GM23338 (cell line): ENCODE data around the gene IFT52. TPM values are rescaled to one million over a fixed set of nuclear protein-coding genes. Genes with fewer than 3 reads are reported as not detected.

Experiments used
- ATAC-seq: fragments of 200-7000 bp; cut with Tn5 transposase; 3 replicates; pipeline ENCODE4 v1.9.1; 2020
- DNase-seq: peaks from one replicate; pipeline ENCODE4 v3.0.0-alpha.2; 2015; ENCODE audit warnings: low spot score
- H2AFZ ChIP-seq: fragments of 200-600 bp; sonication (generic); 2 replicates; pipeline ENCODE4 v1.8.0; 2016; ENCODE audit warnings: antibody characterized with exemption, mild to moderate bottlenecking, moderate library complexity
- H3F3A ChIP-seq: fragments of 200-600 bp; sonication (generic); replicated peaks from 2 replicates; pipeline ENCODE4 v1.8.0; 2017; ENCODE audit warnings: antibody characterized with exemption, mixed run types, low read depth
- H3K27ac ChIP-seq: fragments of 200-600 bp; sonication (generic); 2 replicates; pipeline ENCODE4 v1.6.1; 2016; ENCODE audit warnings: low read depth
- H3K27me3 ChIP-seq: fragments of 200-600 bp; sonication (generic); 2 replicates; pipeline ENCODE4 v1.8.0; 2016; ENCODE audit warnings: mild to moderate bottlenecking, mixed run types, moderate library complexity; ENCODE audit not compliant: insufficient read depth
- H3K36me3 ChIP-seq: fragments of 200-600 bp; sonication (generic); 2 replicates; pipeline ENCODE4 v1.8.0; 2016; ENCODE audit warnings: mild to moderate bottlenecking; ENCODE audit not compliant: insufficient read depth
- H3K4me1 ChIP-seq: fragments of 200-600 bp; sonication (generic); 2 replicates; pipeline ENCODE4 v1.8.0; 2016; ENCODE audit warnings: mild to moderate bottlenecking, moderate library complexity; ENCODE audit not compliant: insufficient read depth
- H3K4me2 ChIP-seq: fragments of 200-600 bp; sonication (generic); 2 replicates; pipeline ENCODE4 v1.7.1; 2017; ENCODE audit warnings: mixed run types
- H3K4me3 ChIP-seq: fragments of 200-600 bp; sonication (generic); 2 replicates; pipeline ENCODE4 v1.6.1; 2016; ENCODE audit warnings: mixed run types
- H3K79me2 ChIP-seq: fragments of 200-600 bp; sonication (generic); replicated peaks from 2 replicates; pipeline ENCODE4 v1.8.0; 2017; ENCODE audit warnings: mild to moderate bottlenecking; ENCODE audit not compliant: insufficient read depth
- H3K9me2 ChIP-seq: fragments of 200-600 bp; sonication (generic); 2 replicates; pipeline ENCODE4 v1.8.0; 2017; ENCODE audit not compliant: insufficient read depth
- H4K20me1 ChIP-seq: fragments of 200-600 bp; sonication (generic); replicated peaks from 2 replicates; pipeline ENCODE4 v1.8.0; 2017; ENCODE audit warnings: mild to moderate bottlenecking; ENCODE audit not compliant: insufficient read depth
- H3K27ac Mint-ChIP-seq: 2 replicates; pipeline ENCODE4 v1.8.0; 2020; ENCODE audit warnings: inconsistent platforms, mild to moderate bottlenecking, moderate library complexity, mixed read lengths
- H3K27me3 Mint-ChIP-seq: 3 replicates; pipeline ENCODE4 v1.8.0; 2022; ENCODE audit warnings: low read depth, mild to moderate bottlenecking, moderate library complexity, mixed read lengths, inconsistent platforms; ENCODE audit not compliant: insufficient read depth, poor library complexity
- H3K36me3 Mint-ChIP-seq: 3 replicates; pipeline ENCODE4 v1.8.0; 2021; ENCODE audit warnings: low read depth, mild to moderate bottlenecking, inconsistent platforms, moderate library complexity, mixed read lengths
- H3K4me1 Mint-ChIP-seq: 3 replicates; pipeline ENCODE4 v1.8.0; 2020; ENCODE audit warnings: mild to moderate bottlenecking, inconsistent platforms, mixed read lengths
- H3K4me3 Mint-ChIP-seq: 3 replicates; pipeline ENCODE4 v1.8.0; 2021; ENCODE audit warnings: moderate library complexity, mild to moderate bottlenecking, inconsistent platforms, mixed read lengths
- H3K9me3 Mint-ChIP-seq: 3 replicates; pipeline ENCODE4 v1.8.0; 2020; ENCODE audit warnings: moderate library complexity, mild to moderate bottlenecking, inconsistent platforms, mixed read lengths
- CREB1 ChIP-seq: fragments of 250-450 bp; sonication (Bioruptor Pico); IDR thresholded peaks from 2 replicates; pipeline ENCODE4 v1.5.0; 2020; ENCODE audit warnings: low read depth, mild to moderate bottlenecking, moderate library complexity
- CTCF ChIP-seq, 2 experiments: fragments of 200-600 bp in 1 of 2; sonication (generic) in 1 of 2; conservative IDR thresholded peaks; 2 replicates each; pipeline versions ENCODE4 v1.5.1 to v1.6.1; 2016 to 2017; ENCODE audit warnings: antibody characterized with exemption in 2 of 2, low read depth in 2 of 2, mild to moderate bottlenecking in 2 of 2, moderate library complexity in 1 of 2
- ETS1 ChIP-seq: IDR thresholded peaks from 2 replicates; pipeline ENCODE4 v1.6.1; 2016; ENCODE audit warnings: antibody characterized with exemption
- EZH2 ChIP-seq: fragments of 200-600 bp; sonication (generic); IDR thresholded peaks from one replicate; pipeline ENCODE4 v1.8.0; 2017; ENCODE audit warnings: antibody characterized with exemption, mild to moderate bottlenecking, low read depth; ENCODE audit not compliant: unreplicated experiment
- JUNB ChIP-seq: IDR thresholded peaks from one replicate; pipeline ENCODE4 v1.6.1; 2016; ENCODE audit warnings: antibody characterized with exemption; ENCODE audit not compliant: unreplicated experiment
- POLR2AphosphoS5 ChIP-seq: IDR thresholded peaks from 2 replicates; pipeline ENCODE4 v1.6.1; 2016; ENCODE audit warnings: antibody characterized with exemption, low read depth
- REST ChIP-seq: IDR thresholded peaks from one replicate; pipeline ENCODE4 v1.6.1; 2018; ENCODE audit warnings: antibody characterized with exemption; ENCODE audit not compliant: unreplicated experiment
- ZNF331 ChIP-seq: fragments of 250-450 bp; sonication (Bioruptor Pico); IDR thresholded peaks from 2 replicates; pipeline ENCODE4 v1.5.0; 2020; ENCODE audit warnings: low read depth, mild to moderate bottlenecking, moderate library complexity
- polyA plus RNA-seq: library from polyadenylated mRNA; unstranded; fragments of >200 nt; fragmentation: Nextera tagmentation; extraction: Ambion mirVana; gene quantifications from 2 replicates; pipeline ENCODE4 v1.2.1, GENCODE V29; 2016
- total RNA-seq: library from RNA; depleted of rRNA; stranded (reverse); fragments of >200 nt; shearing (Covaris generic); gene quantifications from 2 replicates; pipeline ENCODE4 v1.2.3, GENCODE V29; 2014

Gene IFT52
- total and polyA plus RNA-seq, 2 experiments from 2014 or later: 30.4 to 39.8 TPM

- TF ChIP-seq CREB1 (CRISPR knock-in tag) (no peak), POLR2AphosphoS5 (no peak), ETS1 (no peak), CTCF (conservative IDR thresholded peaks at IDR 0.05; ENCODE audit: low read depth in 2 of 2) (no peak), ZNF331 (CRISPR knock-in tag) (no peak), EZH2 (no peak), REST (no peak)
These were observed 21.5 kb upstream of the IFT52 start (continued) for GRCh38 chr20:43569282-43569681.

GRCh38 chr20:43570496-43570895, 20.2 kb upstream of the IFT52 start:
- H3K27me3 Mint-ChIP-seq: peaks cover 1% of the 10 kb centered on the region
- no peak overlapping the region for H3K27ac Mint-ChIP-seq
- Histone ChIP-seq H3K4me2 (no peak overlapping the region), H3K27me3 (no peaks in the 10 kb centered on the region), H2AFZ (no peak overlapping the region), H3K9me2 (no peaks in the 10 kb centered on the region), H3F3A (no peaks in the 10 kb centered on the region), H3K36me3 (no peaks in the 10 kb centered on the region), H3K79me2 (no peaks in the 10 kb centered on the region), H4K20me1 (no peaks in the 10 kb centered on the region), H3K4me3 (no peak overlapping the region), H3K27ac (no peak overlapping the region), H3K4me1 (no peaks in the 10 kb centered on the region)
- H3K9me3 Mint-ChIP-seq: no peaks in the 10 kb centered on the region; the same call in 2 of the 3 replicates
- DNase-seq: no peak
- ATAC-seq: no peak
- H3K4me1 Mint-ChIP-seq: no peaks in the 10 kb centered on the region
- TF ChIP-seq JUNB: no peak
- no peak for TF ChIP-seq EZH2
- H3K36me3 Mint-ChIP-seq: no peaks in the 10 kb centered on the region
- no peak overlapping the region for H3K4me3 Mint-ChIP-seq
